ENCODE results near the gene FAM193A.
A peak's percentile ranks its signal among the peaks of the same experiment; 100 is the strongest.
"Not testable (repeated sequence)": the region's sequence is repeated elsewhere in the genome, so short reads cannot be mapped to it uniquely, and the experiment has no call there.

Gene FAM193A

DNA sequence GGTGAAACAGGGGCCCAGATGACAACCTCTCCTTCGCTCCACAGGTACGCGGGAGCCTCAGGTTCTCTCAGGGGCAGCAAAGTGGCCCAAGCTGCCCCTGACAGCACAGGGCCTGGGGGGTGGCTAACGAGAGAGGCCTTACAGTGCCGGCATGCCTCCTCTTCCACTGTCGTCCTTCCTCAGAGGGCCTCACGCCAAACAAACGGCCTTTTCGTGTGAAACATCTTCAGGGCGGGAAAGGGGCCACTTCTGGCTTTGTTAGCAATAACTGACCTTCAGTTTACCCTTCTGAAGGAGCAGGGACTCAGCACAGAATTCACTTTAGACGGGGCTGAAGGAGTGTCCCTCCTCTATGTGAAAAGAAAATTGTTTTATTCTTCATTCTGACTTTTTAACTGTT, 21.5 kb upstream of the FAM193A start:
- DNase-seq (ENCODE audit: low spot score) = not testable (repeated sequence)

DNA sequence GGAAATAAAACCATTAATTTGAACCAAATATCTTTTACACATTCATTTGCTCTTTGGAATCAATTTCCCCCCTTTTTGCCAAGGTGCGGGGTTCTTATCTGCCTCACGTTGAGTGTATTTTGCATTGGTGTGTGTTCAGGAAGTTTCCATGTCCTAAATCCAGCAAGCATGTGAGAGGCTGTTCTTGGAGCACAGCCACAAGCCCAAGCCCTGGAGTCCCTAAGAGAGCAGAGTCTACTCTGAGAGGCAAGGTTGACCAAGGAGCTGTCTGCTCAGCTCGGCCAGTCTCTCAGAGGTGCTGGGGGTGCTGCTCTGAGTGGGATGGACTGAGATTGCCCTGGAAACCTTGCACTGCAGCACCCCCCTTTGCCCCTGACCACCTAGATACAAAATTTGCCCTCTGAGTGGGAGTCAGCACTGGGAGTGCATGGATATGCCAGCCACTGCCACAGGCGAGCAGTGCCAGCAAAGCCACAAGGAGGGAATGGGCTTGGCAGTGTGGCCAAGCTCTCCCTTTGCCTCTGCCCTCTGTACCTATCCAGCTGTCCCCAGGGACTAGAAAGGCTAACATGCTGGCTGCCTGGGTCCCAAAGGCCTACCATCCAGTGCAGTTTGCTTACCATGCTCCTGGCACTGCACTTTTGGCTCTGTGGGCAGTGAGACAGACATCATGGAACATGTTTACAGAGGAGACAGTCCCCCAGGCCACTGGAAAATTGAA, 20.5 kb upstream of the FAM193A start:
- no peak for DNase-seq (ENCODE audit: low spot score)

DNA sequence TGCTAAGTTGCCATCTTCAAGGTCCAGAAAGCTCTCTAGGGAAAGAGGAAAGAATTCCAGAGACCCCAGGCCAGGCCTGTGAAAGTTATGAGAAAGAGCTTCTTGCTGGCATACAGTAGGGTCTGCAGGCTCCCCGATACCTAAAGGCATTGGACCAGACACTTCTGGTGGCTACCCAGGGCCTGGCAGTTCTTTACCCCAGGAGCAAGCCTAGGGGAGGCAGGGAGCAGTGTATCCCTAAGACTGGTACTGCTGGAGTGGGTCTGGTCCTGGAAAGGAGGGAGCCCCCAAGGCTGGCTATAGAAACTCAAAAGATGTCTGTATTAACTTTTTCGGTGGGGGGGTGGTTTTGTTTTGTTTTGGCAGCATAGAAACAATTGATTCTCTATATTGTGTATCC, 19.8 kb upstream of the FAM193A start:
- DNase-seq (ENCODE audit: low spot score) = no peak

- no peak for DNase-seq (ENCODE audit: low spot score)
Measured at GRCh38 chr4:2526559-2526958, 9.9 kb upstream of the FAM193A start.

- DNase-seq (ENCODE audit: low spot score) = no peak
Measured at GRCh38 chr4:2534904-2535375, 1.5 kb upstream of the FAM193A start.

- DNase-seq (ENCODE audit: low spot score) = peak; percentile 70
Measured at GRCh38 chr4:2535376-2536192, 863 bp upstream of the FAM193A start.

GRCh38 chr4:2537011-2537830, 774 bp downstream of the FAM193A start:
- DNase-seq (ENCODE audit: low spot score) = peak; percentile 75

- not testable (repeated sequence) for DNase-seq (ENCODE audit: low spot score)
Measured at GRCh38 chr4:2543580-2544191, 7.2 kb downstream of the FAM193A start.

DNA sequence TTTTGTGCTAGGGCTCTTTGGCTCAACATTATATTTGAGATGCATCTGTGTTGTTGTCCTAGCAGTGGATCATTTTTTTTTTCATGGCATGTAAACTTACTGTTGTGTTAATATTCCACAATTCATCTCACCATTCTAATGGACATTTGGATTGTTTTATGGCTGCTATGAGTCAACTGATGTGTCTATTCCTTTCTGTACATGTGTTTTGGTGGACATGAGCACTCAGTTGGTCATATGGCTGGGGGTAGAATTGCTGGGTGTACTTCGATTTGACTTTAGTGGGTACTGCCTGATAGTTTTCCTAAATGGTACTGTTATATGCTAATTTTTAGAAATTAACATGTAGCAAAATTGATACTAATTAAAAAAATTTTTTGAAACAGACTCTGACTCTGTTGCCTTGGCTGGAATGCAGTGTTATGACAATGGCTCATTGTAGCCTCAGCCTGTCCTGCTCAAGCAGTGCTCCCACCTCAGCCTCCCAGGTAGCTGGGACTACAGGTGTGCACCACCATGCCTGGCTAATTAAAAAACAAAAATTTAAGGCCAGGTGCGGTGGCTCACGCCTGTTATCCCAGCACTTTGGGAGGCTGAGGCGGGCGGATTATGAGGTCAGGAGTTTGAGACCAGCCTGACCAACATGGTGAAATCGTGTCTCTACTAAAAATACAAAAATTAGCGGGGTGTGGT, 9.0 kb downstream of the FAM193A start:
- DNase-seq (ENCODE audit: low spot score) = no peak

DNA sequence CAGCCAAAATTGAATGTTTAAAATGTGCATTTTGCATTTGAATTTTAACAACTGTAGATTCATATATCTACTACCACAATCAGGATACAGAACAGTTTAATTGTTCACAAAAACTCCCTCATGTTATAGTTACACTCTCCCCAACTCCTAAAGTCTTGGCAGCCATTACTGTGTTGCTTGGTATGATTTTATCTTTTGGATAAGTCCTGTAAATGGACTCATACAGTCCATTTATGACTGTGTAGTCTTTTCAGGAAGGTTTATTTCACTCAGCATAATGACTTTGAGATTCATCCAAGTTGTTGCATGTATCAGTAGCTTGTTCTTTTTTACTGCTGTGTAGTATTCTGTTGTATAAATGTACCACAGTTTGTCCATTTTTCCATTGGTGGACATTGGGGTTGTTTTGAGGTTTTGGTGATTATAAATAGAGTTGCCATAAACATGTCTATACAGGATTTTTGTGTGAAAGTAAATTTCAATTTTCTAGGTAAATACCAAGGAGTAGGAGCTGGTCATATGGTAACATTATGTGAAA, 9.9 kb downstream of the FAM193A start:
- no peak for DNase-seq (ENCODE audit: low spot score)

- not testable (repeated sequence) for DNase-seq (ENCODE audit: low spot score)
Measured at GRCh38 chr4:2546961-2547691, 10.7 kb downstream of the FAM193A start.

DNA sequence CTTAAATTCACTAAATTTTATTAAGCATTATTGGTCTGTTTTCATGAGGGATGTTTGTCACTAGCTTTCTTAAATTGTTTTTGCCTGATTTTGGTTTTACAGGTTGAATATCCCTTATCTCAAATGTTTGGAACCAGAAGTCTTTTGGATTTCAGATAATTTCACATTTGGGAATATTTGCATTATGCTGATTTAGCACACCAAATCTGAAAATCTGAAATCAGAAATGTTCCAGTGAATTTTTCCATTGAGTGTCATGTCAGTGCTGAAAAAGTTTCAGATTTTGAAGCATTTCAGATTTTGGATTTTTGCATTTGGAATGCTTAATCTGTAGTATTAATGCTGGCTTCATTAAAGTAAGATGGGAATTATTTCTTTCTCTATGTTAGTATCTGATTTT, 14.7 kb downstream of the FAM193A start:
- DNase-seq (ENCODE audit: low spot score) = no peak

DNA sequence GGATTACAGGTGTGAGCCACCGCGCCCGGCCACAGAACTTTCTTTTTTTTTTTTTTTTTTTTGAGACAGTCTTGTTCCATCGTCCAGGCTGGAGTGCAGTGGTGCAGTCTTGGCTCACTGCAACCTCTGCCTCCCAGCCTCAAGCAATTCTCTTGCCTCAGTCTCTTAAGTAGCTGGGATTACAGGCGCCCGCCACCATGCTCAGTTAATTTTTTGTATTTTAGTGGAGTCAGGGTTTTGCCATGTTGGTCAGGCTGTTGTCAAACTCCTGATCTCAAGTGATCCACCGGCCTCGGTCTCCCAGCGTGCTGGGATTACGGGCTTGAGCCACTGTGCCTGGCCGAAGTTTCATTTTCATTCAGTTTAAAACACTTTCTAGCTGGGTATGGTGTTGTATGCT, 16.4 kb downstream of the FAM193A start:
- DNase-seq (ENCODE audit: low spot score) = no peak

GRCh38 chr4:2558301-2558700, 21.9 kb downstream of the FAM193A start:
- no peak for DNase-seq (ENCODE audit: low spot score)

GRCh38 chr4:2560167-2560566, 23.7 kb downstream of the FAM193A start:
- DNase-seq (ENCODE audit: low spot score) = no peak

- DNase-seq (ENCODE audit: low spot score) = no peak
Measured at GRCh38 chr4:2565533-2565932, 29.1 kb downstream of the FAM193A start.

GRCh38 chr4:2570036-2570435, 33.6 kb downstream of the FAM193A start:
- DNase-seq (ENCODE audit: low spot score) = no peak

GRCh38 chr4:2570551-2571222, 34.2 kb downstream of the FAM193A start:
- DNase-seq (ENCODE audit: low spot score) = no peak

- DNase-seq (ENCODE audit: low spot score) = no peak
Measured at GRCh38 chr4:2572076-2572475, 35.6 kb downstream of the FAM193A start.

- no peak for DNase-seq (ENCODE audit: low spot score)
Measured at GRCh38 chr4:2572866-2573265, 36.4 kb downstream of the FAM193A start.
